ENCODE measurements around the gene SYMPK.

Gene SYMPK

GRCh38 chr19:45884682-45885555 lies 22.0 kb upstream of the SYMPK start:
- peak overlapping the region; percentile 98 for H3K27ac ChIP-seq
- TF ChIP-seq CTCF (conservative IDR thresholded peaks at IDR 0.05) = no peak

DNA sequence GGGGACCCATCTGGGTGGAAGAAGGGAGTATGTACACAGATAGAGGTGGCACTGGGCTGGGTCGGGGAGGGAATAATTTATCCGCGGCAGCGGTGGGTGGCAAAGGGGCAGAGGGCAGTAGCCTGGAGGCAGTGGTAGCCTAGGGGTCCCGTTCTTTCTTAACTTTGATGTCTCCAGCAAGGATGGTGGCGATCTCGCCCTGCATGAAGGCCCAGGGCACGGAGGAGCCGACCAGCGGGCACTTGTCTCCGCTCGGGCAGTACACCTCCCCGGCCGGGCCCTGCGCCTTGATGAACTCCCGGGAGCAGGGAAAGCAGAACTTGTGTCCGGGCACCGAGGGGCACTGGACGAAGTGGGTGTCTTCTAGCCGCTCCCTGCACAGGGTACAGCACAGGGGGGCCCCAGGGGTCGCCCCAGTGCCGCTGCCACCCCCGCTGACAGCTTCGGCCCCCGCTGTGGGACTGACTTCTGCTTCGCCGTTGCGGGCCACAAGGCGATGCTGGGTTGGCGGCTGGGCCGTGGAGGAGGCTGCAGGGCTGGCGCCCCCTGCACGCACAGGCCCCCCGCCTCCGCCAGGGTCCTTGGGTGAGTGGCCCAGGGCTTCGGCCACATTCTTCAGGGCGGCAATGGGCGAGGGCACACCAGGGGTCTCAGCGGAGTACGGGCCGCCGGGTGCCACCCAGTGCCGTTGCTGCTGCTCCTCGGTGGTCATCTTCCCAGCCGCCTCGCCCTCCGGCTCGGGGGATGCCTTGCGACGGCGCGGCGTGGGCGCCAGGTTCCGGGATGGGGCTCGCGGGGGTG lies 21.1 kb upstream of the SYMPK start:
- TF ChIP-seq CTCF (conservative IDR thresholded peaks at IDR 0.05) = no peak
- peak overlapping the region; percentile 98 for H3K27ac ChIP-seq

GRCh38 chr19:45883586-45883880 lies 20.6 kb upstream of the SYMPK start:
- peak overlapping the region; percentile 98 for H3K27ac ChIP-seq
- no peak; the same call in none of the 2 replicates for TF ChIP-seq CTCF (conservative IDR thresholded peaks at IDR 0.05)

DNA sequence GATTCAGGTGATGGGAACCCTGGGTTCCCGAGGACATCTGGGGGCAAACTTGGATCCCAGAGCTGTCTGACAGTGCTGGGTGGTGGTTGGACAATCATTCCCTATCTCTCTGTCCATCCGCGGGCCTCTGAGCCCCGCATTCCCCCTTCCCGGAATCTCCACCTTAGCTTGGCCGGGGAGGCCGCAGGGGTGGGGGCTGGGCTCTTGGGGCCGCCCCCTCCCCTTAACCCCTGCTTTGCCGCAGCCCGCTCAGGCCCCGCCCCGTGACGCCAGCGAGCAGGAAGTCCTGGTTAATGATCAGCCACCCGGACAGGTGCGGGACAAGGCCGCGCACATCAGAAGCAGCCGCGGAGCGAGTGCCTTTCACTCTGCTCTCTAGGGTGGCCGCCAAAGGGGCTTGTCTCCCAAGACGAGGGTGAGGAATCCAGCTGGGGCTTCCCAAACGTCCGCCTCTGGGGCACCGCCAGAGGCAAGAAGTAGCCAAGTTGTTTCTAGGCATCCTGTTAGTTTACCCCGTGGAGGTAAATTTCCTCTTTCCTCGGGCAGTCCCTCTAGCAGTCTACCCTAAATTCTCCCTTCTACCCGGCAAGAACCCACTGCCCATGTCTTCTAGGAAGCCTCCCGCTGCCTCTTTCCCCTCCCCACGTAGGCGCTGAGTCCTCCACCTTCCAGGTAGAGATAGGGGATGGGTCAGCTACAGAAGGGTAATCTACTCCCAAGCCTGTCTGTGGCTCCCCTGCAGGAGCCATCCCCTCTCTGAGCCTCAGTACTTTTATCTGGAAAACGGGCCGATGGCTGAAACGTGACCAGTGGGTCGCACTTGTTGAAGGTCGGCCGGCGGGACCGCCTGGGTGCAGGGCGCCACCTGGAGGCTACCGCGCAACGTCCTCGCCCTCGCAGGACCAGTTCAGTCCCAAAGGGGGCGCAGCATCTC lies 20.0 kb upstream of the SYMPK start:
- H3K27ac ChIP-seq = peak overlapping the region; percentile 98
- peak; percentile 99 for TF ChIP-seq CTCF (conservative IDR thresholded peaks at IDR 0.05)

DNA sequence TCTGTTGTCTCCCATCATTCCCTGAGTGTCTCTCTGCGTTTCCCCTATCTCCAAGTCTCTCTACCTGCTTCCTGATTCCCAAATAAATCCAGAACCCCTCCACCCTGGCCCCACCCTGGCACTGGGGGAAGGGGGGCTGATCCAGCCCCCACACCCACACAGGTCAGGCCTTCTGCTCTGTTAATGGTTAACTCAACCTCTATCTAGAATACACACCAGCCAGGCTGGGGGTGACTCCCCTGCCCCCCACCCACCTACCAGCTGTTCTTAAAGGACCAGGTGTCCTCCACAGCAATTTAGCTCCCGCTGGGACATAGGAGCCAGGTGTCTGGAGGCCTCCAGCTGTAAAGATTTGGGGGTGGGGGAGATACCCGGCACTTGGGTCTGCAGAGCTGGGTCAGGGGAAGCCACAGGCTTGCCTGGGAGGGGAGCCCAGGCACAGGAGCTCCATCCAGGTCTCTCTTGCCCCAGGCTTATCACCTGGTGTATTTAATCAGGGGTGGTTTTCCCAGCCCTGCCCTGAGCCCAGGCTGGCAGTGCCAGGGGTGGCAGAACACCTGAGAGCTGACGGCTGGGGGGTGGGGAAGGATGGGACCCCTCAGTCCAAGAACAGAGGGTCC lies 19.1 kb upstream of the SYMPK start:
- TF ChIP-seq CTCF (conservative IDR thresholded peaks at IDR 0.05) = no peak
- H3K27ac ChIP-seq = peak overlapping the region; percentile 98

- peak overlapping the region; percentile 98 for H3K27ac ChIP-seq
- no peak for TF ChIP-seq CTCF (conservative IDR thresholded peaks at IDR 0.05)
These were observed 18.3 kb upstream of the SYMPK start for GRCh38 chr19:45881082-45881908.
